Mesenchymal stem cell (in vitro differentiated cells and primary cell): ENCODE data around the gene ILF2.
A peak's percentile ranks its signal among the peaks of the same experiment; 100 is the strongest.

ENCODE experiments used
- DNase-seq: peaks from one replicate; pipeline ENCODE4 v3.0.0-alpha.2; 2013
- H2AFZ ChIP-seq: one replicate; pipeline ENCODE4 v1.6.1; 2013; ENCODE audit warnings: low read depth, mild to moderate bottlenecking, control low read depth, inconsistent platforms, low read length, moderate library complexity
- H2AK5ac ChIP-seq: 2 replicates; pipeline ENCODE4 v1.6.1; 2013; ENCODE audit warnings: low read length, moderate library complexity, mild to moderate bottlenecking, inconsistent platforms; ENCODE audit not compliant: severe bottlenecking
- H2BK120ac ChIP-seq: one replicate; pipeline ENCODE4 v1.6.1; 2013; ENCODE audit warnings: low read depth, mild to moderate bottlenecking, inconsistent platforms, low read length, moderate library complexity
- H2BK12ac ChIP-seq, 2 experiments: one replicate each; pipeline ENCODE4 v1.6.1; 2013; ENCODE audit warnings: inconsistent platforms in 2 of 2, low read length in 2 of 2, mild to moderate bottlenecking in 2 of 2, moderate library complexity in 2 of 2, control low read depth in 1 of 2
- H2BK15ac ChIP-seq: one replicate; pipeline ENCODE4 v1.6.1; 2013; ENCODE audit warnings: mild to moderate bottlenecking, low read depth, inconsistent platforms; ENCODE audit not compliant: poor library complexity, severe bottlenecking
- H2BK5ac ChIP-seq: 2 replicates; pipeline ENCODE4 v1.6.1; 2013; ENCODE audit warnings: low read depth, mild to moderate bottlenecking, low read length, control low read depth, inconsistent platforms; ENCODE audit not compliant: poor library complexity, severe bottlenecking
- H3K14ac ChIP-seq, 2 experiments: one replicate each; pipeline ENCODE4 v1.6.1; 2013; ENCODE audit warnings: inconsistent platforms in 2 of 2, low read length in 2 of 2, control low read depth in 1 of 2, mild to moderate bottlenecking in 1 of 2, moderate library complexity in 1 of 2
- H3K18ac ChIP-seq, 2 experiments: one replicate each; pipeline ENCODE4 v1.6.1; 2013; ENCODE audit warnings: inconsistent platforms in 2 of 2, low read length in 2 of 2, control low read depth in 1 of 2, low read depth in 1 of 2, mild to moderate bottlenecking in 1 of 2
- H3K23ac ChIP-seq, 2 experiments: one replicate each; pipeline ENCODE4 v1.6.1; 2013; ENCODE audit warnings: inconsistent platforms in 2 of 2, low read length in 2 of 2, mild to moderate bottlenecking in 2 of 2, moderate library complexity in 2 of 2, control low read depth in 1 of 2
- H3K27ac ChIP-seq: 2 replicates; pipeline ENCODE4 v1.5.1; 2013; ENCODE audit warnings: mild to moderate bottlenecking, moderate library complexity, low read length, control low read depth, inconsistent platforms; ENCODE audit not compliant: poor library complexity, severe bottlenecking
- H3K27me3 ChIP-seq, 2 experiments: 2 replicates each; pipeline versions ENCODE4 v1.6.1 to v1.7.0; 2013; ENCODE audit warnings: low read length in 2 of 2, mild to moderate bottlenecking in 2 of 2, moderate library complexity in 2 of 2, control low read depth in 1 of 2, inconsistent platforms in 1 of 2; ENCODE audit not compliant: control insufficient read depth in 1 of 2, insufficient read depth in 1 of 2
- H3K36me3 ChIP-seq, 2 experiments: 2 replicates each; pipeline versions ENCODE4 v1.6.1 to v1.7.0; 2013; ENCODE audit warnings: low read length in 2 of 2, control low read depth in 1 of 2, inconsistent platforms in 1 of 2, low read depth in 1 of 2, mild to moderate bottlenecking in 1 of 2; ENCODE audit not compliant: insufficient read depth in 2 of 2, control insufficient read depth in 1 of 2
- H3K4ac ChIP-seq, 2 experiments: one replicate each; pipeline ENCODE4 v1.6.1; 2013; ENCODE audit warnings: inconsistent platforms in 2 of 2, low read length in 2 of 2, mild to moderate bottlenecking in 2 of 2, moderate library complexity in 2 of 2, control low read depth in 1 of 2, low read depth in 1 of 2
- H3K4me1 ChIP-seq: 2 replicates; pipeline ENCODE4 v1.6.1; 2013; ENCODE audit warnings: low read depth, low read length, control low read depth; ENCODE audit not compliant: control insufficient read depth, insufficient read depth
- H3K4me2 ChIP-seq: 2 replicates; pipeline ENCODE4 v1.6.1; 2013; ENCODE audit warnings: low read length, mild to moderate bottlenecking, inconsistent platforms; ENCODE audit not compliant: poor library complexity, severe bottlenecking
- H3K4me3 ChIP-seq, 2 experiments: 2 replicates each; pipeline versions ENCODE4 v1.5.1 to v1.7.0; 2013; ENCODE audit warnings: low read length in 2 of 2, mild to moderate bottlenecking in 2 of 2, control low read depth in 1 of 2, low read depth in 1 of 2; ENCODE audit not compliant: insufficient read depth in 1 of 2
- H3K79me1 ChIP-seq: replicated peaks from 2 replicates; pipeline ENCODE4 v1.6.1; 2013; ENCODE audit warnings: mild to moderate bottlenecking, control low read depth, low read length, inconsistent platforms; ENCODE audit not compliant: poor library complexity, severe bottlenecking
- H3K9ac ChIP-seq: 2 replicates; pipeline ENCODE4 v1.7.0; 2013; ENCODE audit warnings: mild to moderate bottlenecking, low read length, moderate library complexity
- H3K9me3 ChIP-seq: 2 replicates; pipeline ENCODE4 v1.7.0; 2013; ENCODE audit warnings: mild to moderate bottlenecking, low read length; ENCODE audit not compliant: control insufficient read depth
- H4K8ac ChIP-seq: one replicate; pipeline ENCODE4 v1.6.1; 2013; ENCODE audit warnings: inconsistent platforms, mild to moderate bottlenecking, low read length, moderate library complexity
- H4K91ac ChIP-seq: one replicate; pipeline ENCODE4 v1.6.1; 2013; ENCODE audit warnings: mild to moderate bottlenecking, low read length, inconsistent platforms
- WGBS: methylation state at CpG from one replicate; pipeline ENCODE4 v1.1.7; 2013; ENCODE audit warnings: mixed read lengths; 5-methylcytosine and 5-hydroxymethylcytosine counted together

Gene ILF2

GRCh38 chr1:153659656-153660055 is 11.1 kb downstream of the ILF2 start:
- Histone ChIP-seq H2BK12ac (no peak overlapping the region), H2AFZ (no peak overlapping the region), H3K27me3 (no peaks in the 10 kb centered on the region), H4K91ac (no peak overlapping the region), H3K4me3 (peak overlapping the region in 1 of 2 experiments; percentile 98), H3K4me2 (peak overlapping the region; percentile 57), H2AK5ac (no peak overlapping the region), H3K4ac (no peak overlapping the region), H3K79me1 (peaks cover 4% of the 10 kb centered on the region), H3K14ac (no peak overlapping the region), H3K18ac (no peak overlapping the region), H3K9ac (peak overlapping the region; percentile 95), H4K8ac (no peak overlapping the region), H2BK120ac (no peak overlapping the region), H2BK5ac (no peak overlapping the region), H3K4me1 (peaks cover 6% of the 10 kb centered on the region), H3K36me3 (peaks cover 24 to 45% of the 10 kb centered on the region in 2 experiments), H3K27ac (no peak overlapping the region), H3K23ac (no peak overlapping the region), H3K9me3 (no peaks in the 10 kb centered on the region), H2BK15ac (no peak overlapping the region)
- 95% methylated on average over 9 of the region's 9 CpGs for WGBS
- no peak for DNase-seq

- no peak overlapping the region for H2BK15ac ChIP-seq
- 61% methylated on average over 8 of the region's 8 CpGs for WGBS
- no peak overlapping the region for H4K8ac ChIP-seq
- peak overlapping the region; percentile 57 for H3K4me2 ChIP-seq
- peak overlapping the region; percentile 99 for H2BK5ac ChIP-seq
- H3K4ac ChIP-seq: peak overlapping the region in 1 of 2 experiments; percentile 20
- H3K23ac ChIP-seq: no peak overlapping the region
- no peak overlapping the region for H2BK120ac ChIP-seq
- no peak overlapping the region for H2AK5ac ChIP-seq
- peak overlapping the region; percentile 18 for H4K91ac ChIP-seq
- H3K36me3 ChIP-seq: peaks cover 19 to 40% of the 10 kb centered on the region in 2 experiments
- H2AFZ ChIP-seq: no peak overlapping the region
- no peak for DNase-seq
- peak overlapping the region; percentile 42 for H3K27ac ChIP-seq
- H3K79me1 ChIP-seq: peaks cover 4% of the 10 kb centered on the region
- H3K4me3 ChIP-seq: peak overlapping the region; percentile 94 to 98
- no peak overlapping the region for H3K18ac ChIP-seq
- H2BK12ac ChIP-seq: no peak overlapping the region
- peaks cover 6% of the 10 kb centered on the region for H3K4me1 ChIP-seq
- H3K9ac ChIP-seq: peak overlapping the region; percentile 95
- H3K9me3 ChIP-seq: no peaks in the 10 kb centered on the region
- no peaks in the 10 kb centered on the region for H3K27me3 ChIP-seq
- H3K14ac ChIP-seq: peak overlapping the region in 1 of 2 experiments; percentile 8
Observed at GRCh38 chr1:153659175-153659534, 11.6 kb downstream of the ILF2 start.

GRCh38 chr1:153658400-153659174 is 12.2 kb downstream of the ILF2 start, which contains the start of gene SNAPIN:
Gene SNAPIN (plus strand): TSS chr1:153658703. CDS start chr1:153658744, 41 bp downstream.
- Histone ChIP-seq H3K4ac (peak within 1 kb of the TSS; percentile 49 to 73), H3K23ac (no peak within 1 kb of the TSS), H3K18ac (peak within 1 kb of the TSS; percentile 80 to 99), H3K79me1 (peaks cover 4% of the 10 kb centered on the region), H2BK12ac (peak within 1 kb of the TSS in 1 of 2 experiments; percentile 80), H3K14ac (peak within 1 kb of the TSS in 1 of 2 experiments; percentile 28), H3K36me3 (peaks cover 19 to 35% of the 10 kb centered on the region in 2 experiments), H3K4me3 (peak within 1 kb of the TSS; percentile 94 to 98), H3K4me1 (peaks cover 6% of the 10 kb centered on the region), H4K8ac (peak within 1 kb of the TSS; percentile 93), H3K4me2 (peak within 1 kb of the TSS; percentile 57), H2BK120ac (peak within 1 kb of the TSS; percentile 56), H3K9me3 (no peaks in the 10 kb centered on the region), H2BK5ac (peak within 1 kb of the TSS; percentile 99), H3K27ac (peak within 1 kb of the TSS; percentile 50), H3K9ac (peak within 1 kb of the TSS; percentile 95), H2AFZ (peak within 1 kb of the TSS; percentile 100), H3K27me3 (no peaks in the 10 kb centered on the region), H4K91ac (peak within 1 kb of the TSS; percentile 60), H2BK15ac (peak within 1 kb of the TSS; percentile 100), H2AK5ac (peak within 1 kb of the TSS; percentile 94)
- peak; percentile 88 for DNase-seq
- WGBS: 3% methylated on average over 53 of the region's 53 CpGs

GRCh38 chr1:153655333-153655732 is 15.5 kb downstream of the ILF2 start:
- WGBS: 100% methylated on average over 2 of the region's 3 CpGs
- Histone ChIP-seq H3K4ac (no peak overlapping the region), H3K23ac (no peak overlapping the region), H2BK120ac (no peak overlapping the region), H3K9me3 (no peaks in the 10 kb centered on the region), H2BK5ac (no peak overlapping the region), H3K27me3 (no peaks in the 10 kb centered on the region), H3K4me3 (no peak overlapping the region), H3K18ac (no peak overlapping the region), H2BK15ac (no peak overlapping the region), H2AK5ac (no peak overlapping the region), H3K4me1 (peaks cover 8% of the 10 kb centered on the region), H3K27ac (no peak overlapping the region), H4K91ac (no peak overlapping the region), H2BK12ac (no peak overlapping the region), H3K79me1 (no peaks in the 10 kb centered on the region), H2AFZ (no peak overlapping the region), H3K4me2 (no peak overlapping the region), H3K36me3 (peaks cover 3% of the 10 kb centered on the region in 2 experiments), H3K9ac (no peak overlapping the region), H4K8ac (no peak overlapping the region), H3K14ac (no peak overlapping the region)
- no peak for DNase-seq
